Vagina (tissue), 2 donors: ENCODE results near the gene PPIP5K1.
"Not testable (repeated sequence)": the region's sequence is repeated elsewhere in the genome, so short reads cannot be mapped to it uniquely, and the experiment has no call there.

Source experiments
- CTCF ChIP-seq, 3 experiments: fragments of 450-650 bp in 2 of 3; fragments of 200-600 bp in 1 of 3; sonication (generic) in 1 of 3; IDR thresholded peaks; one replicate each; pipeline ENCODE4 v1.5.1; 2017 to 2019; ENCODE audit warnings: antibody characterized with exemption in 3 of 3, mild to moderate bottlenecking in 2 of 3, moderate library complexity in 2 of 3
- POLR2A ChIP-seq, 2 donors: fragments of 450-650 bp; IDR thresholded peaks; one replicate each; pipeline ENCODE4 v1.6.1; 2017; ENCODE audit warnings: antibody characterized with exemption in 2 of 2, mild to moderate bottlenecking in 2 of 2, moderate library complexity in 2 of 2
- POLR2AphosphoS5 ChIP-seq, 2 donors: sonication (generic); formaldehyde crosslinking; IDR thresholded peaks; one replicate each; pipeline ENCODE4 v1.9.0; 2017; ENCODE audit warnings: antibody characterized with exemption in 2 of 2, mild to moderate bottlenecking in 2 of 2, low read depth in 1 of 2; ENCODE audit not compliant: insufficient read depth in 1 of 2

- not testable (repeated sequence) for TF ChIP-seq CTCF (IDR thresholded peaks at IDR 0.05); POLR2AphosphoS5 (IDR thresholded peaks at IDR 0.05; ENCODE audit: insufficient read depth in 1 of 2, low read depth in 1 of 2); POLR2A (IDR thresholded peaks at IDR 0.05)
These were observed 3.6 kb upstream of the PPIP5K1 start, which contains the start of gene CKMT1B for GRCh38 chr15:43593328-43594190.
